Measurements from ENCODE around the gene TRAF1. TPM values are rescaled to one million over a fixed set of nuclear protein-coding genes. Genes with fewer than 3 reads are reported as not detected.
A peak's percentile ranks its signal among the peaks of the same experiment; 100 is the strongest.

TRAF1 gene
- total and polyA plus RNA-seq, 10 of the 15 experiments (the other 5 are each of a cell fraction or from before 2014, with no cell fraction given), result 13.8 to 163 (median 128) TPM

GRCh38 chr9:120944434-120944843, 17.8 kb upstream of the TRAF1 start:
- Histone ChIP-seq H3K27ac (ENCODE audit: control insufficient read depth, insufficient read depth) (peak overlapping the region; percentile 54), H3K4me2 (ENCODE audit: control insufficient read depth, insufficient read depth) (peak overlapping the region; percentile 51; the same call in 1 of the 2 replicates), H3K4me1 (ENCODE audit: control insufficient read depth, insufficient read depth, low read length) (peaks cover 17% of the 10 kb centered on the region), H3K79me2 (ENCODE audit: control insufficient read depth, insufficient read depth, low read length) (no peaks in the 10 kb centered on the region), H3K4me3 (no peak overlapping the region), H4K20me1 (ENCODE audit: control insufficient read depth, insufficient read depth) (no peaks in the 10 kb centered on the region), H2AFZ (ENCODE audit: control insufficient read depth, low read depth, low read length) (peak overlapping the region; percentile 65; the same call in 1 of the 2 replicates), H3K36me3 (ENCODE audit: control insufficient read depth in 2 of 2, insufficient read depth in 2 of 2, low read length in 1 of 2) (no peaks in the 10 kb centered on the region), H3K27me3 (replicated peaks in 1 of 2; ENCODE audit: control insufficient read depth in 2 of 2, insufficient read depth in 2 of 2, low read length in 1 of 2) (no peaks in the 10 kb centered on the region), H3K9ac (ENCODE audit: control insufficient read depth, insufficient read depth, low read length) (no peak overlapping the region), H3K9me3 (replicated peaks; ENCODE audit: control insufficient read depth, insufficient read depth, low read length) (no peaks in the 10 kb centered on the region; the same call in 2 of the 3 replicates)
- intact Hi-C loops (cut with micrococcal nuclease; ENCODE audit: unreplicated experiment) (no loop called here), in situ Hi-C loops (cut with MboI) (no loop called here)
- peak; percentile 98 for FAIRE-seq
- RAD21 ChIA-PET (ENCODE audit: unreplicated experiment), result interaction anchor here (0.7 to 2.4 kb wide), 4 partner anchors 12 to 67 kb away, joined by 3 to 14 read pairs (median 4); no protein-coding TSS in a partner anchor
- peak; percentile 96 for DNase-seq (ENCODE audit: low read depth, low spot score)
- BruUV-seq (replicated peaks), result no TSS peak
- ATAC-seq, result peak; percentile 100
- 16% methylated on average over 4 of the region's 4 CpGs for WGBS (ENCODE audit: insufficient coverage, insufficient replicate concordance, low lambda C conversion rate, missing lambda C conversion rate)
- CTCF ChIA-PET, result interaction anchor here (0.7 to 1.4 kb wide), 5 partner anchors 8 to 75 kb away, joined by 3 to 7 read pairs (median 3); no protein-coding TSS in a partner anchor
- SMC1A ChIA-PET (ENCODE audit: uncharacterized antibody, unreplicated experiment), result interaction anchor here (0.7 to 2.5 kb wide), 9 partner anchors 8 to 57 kb away, joined by 3 to 12 read pairs (median 4); no protein-coding TSS in a partner anchor
- POLR2A ChIA-PET, result interaction anchor here (1.0 to 5.2 kb wide), 4 partner anchors 10 to 49 kb away, joined by 3 to 21 read pairs (median 5); no protein-coding TSS in a partner anchor
- TF ChIP-seq PML (IDR thresholded peaks at IDR 0.05; ENCODE audit: low read length), result no peak
- TF ChIP-seq SMAD1 (IDR thresholded peaks at IDR 0.05; ENCODE audit: low read depth, partially characterized antibody), result no peak
- no peak for TF ChIP-seq RELA (IDR thresholded peaks at IDR 0.05; ENCODE audit: borderline replicate concordance, partially characterized antibody)
- TF ChIP-seq RAD21 (IDR thresholded peaks at IDR 0.05; ENCODE audit: insufficient read depth, low read depth, low read length), result no peak
- TF ChIP-seq USF1 (IDR thresholded peaks at IDR 0.05; ENCODE audit: borderline replicate concordance, extremely low read length, insufficient read depth, low read depth, low read length), result no peak
- TF ChIP-seq SIN3A (IDR thresholded peaks at IDR 0.05; ENCODE audit: low read depth, low read length), result no peak
- TF ChIP-seq GATAD2B (conservative IDR thresholded peaks at IDR 0.05; ENCODE audit: low read depth), result peak; percentile 63
- no peak for TF ChIP-seq CTCF (IDR thresholded peaks at IDR 0.05 in 2 of 3, conservative IDR thresholded peaks at IDR 0.05 in 1 of 3; ENCODE audit: control insufficient read depth in 2 of 3, extremely low read depth in 1 of 3, insufficient read depth in 1 of 3, low read depth in 3 of 3, low read length in 3 of 3)
- no peak for TF ChIP-seq SP1 (IDR thresholded peaks at IDR 0.05; ENCODE audit: low read depth, low read length)
- TF ChIP-seq MEF2B (IDR thresholded peaks at IDR 0.05; ENCODE audit: partially characterized antibody, poor library complexity, severe bottlenecking), result peak; percentile 22
- no peak; the same call in 1 of the 2 replicates for TF ChIP-seq TBL1XR1 (IDR thresholded peaks at IDR 0.05; ENCODE audit: low read depth, low read length)
- no peak for TF ChIP-seq ZZZ3 (IDR thresholded peaks at IDR 0.05; ENCODE audit: control insufficient read depth, insufficient read length, low read depth)
- TF ChIP-seq HSF1 (IDR thresholded peaks at IDR 0.05; ENCODE audit: low read depth, low read length), result no peak
- no peak for TF ChIP-seq ASH2L (IDR thresholded peaks at IDR 0.05; ENCODE audit: borderline replicate concordance, low read depth)
- TF ChIP-seq ATF3 (IDR thresholded peaks at IDR 0.05; ENCODE audit: borderline replicate concordance, extremely low read depth, low read depth, low read length), result no peak
- TF ChIP-seq ATF7 (IDR thresholded peaks at IDR 0.05; ENCODE audit: low read depth), result peak; percentile 76
- no peak for TF ChIP-seq ZBTB33 (IDR thresholded peaks at IDR 0.05)
